Loucy (cell line): ENCODE data around the gene PI16.

Experiments used
- CTCF ChIP-seq: fragments of 200-600 bp; sonication (generic); conservative IDR thresholded peaks from 2 replicates; pipeline ENCODE4 v1.5.1; 2014; ENCODE audit warnings: mild to moderate bottlenecking, antibody characterized with exemption, low read length
- EZH2phosphoT487 ChIP-seq: fragments of 200-600 bp; IDR thresholded peaks from 2 replicates; pipeline ENCODE4 v1.6.1; 2018; ENCODE audit warnings: antibody characterized with exemption, mild to moderate bottlenecking, moderate library complexity, borderline replicate concordance

- no peak for TF ChIP-seq CTCF
- TF ChIP-seq EZH2phosphoT487: no peak
Observed at GRCh38 chr6:36958775-36959554, 4.4 kb downstream of the PI16 start.
